HG02571 (cell line): Measurements from ENCODE around the gene KDM4F.
A peak's percentile ranks its signal among the peaks of the same experiment; 100 is the strongest.
"Not testable (repeated sequence)": the region's sequence is repeated elsewhere in the genome, so short reads cannot be mapped to it uniquely, and the experiment has no call there.

ENCODE experiments used
- ATAC-seq: cut with Tn5 transposase; IDR thresholded peaks from one replicate; pipeline ENCODE4 v1.9.1; 2021; ENCODE audit warnings: mild to moderate bottlenecking, moderate library complexity; ENCODE audit not compliant: unreplicated experiment

The KDM4F gene

DNA sequence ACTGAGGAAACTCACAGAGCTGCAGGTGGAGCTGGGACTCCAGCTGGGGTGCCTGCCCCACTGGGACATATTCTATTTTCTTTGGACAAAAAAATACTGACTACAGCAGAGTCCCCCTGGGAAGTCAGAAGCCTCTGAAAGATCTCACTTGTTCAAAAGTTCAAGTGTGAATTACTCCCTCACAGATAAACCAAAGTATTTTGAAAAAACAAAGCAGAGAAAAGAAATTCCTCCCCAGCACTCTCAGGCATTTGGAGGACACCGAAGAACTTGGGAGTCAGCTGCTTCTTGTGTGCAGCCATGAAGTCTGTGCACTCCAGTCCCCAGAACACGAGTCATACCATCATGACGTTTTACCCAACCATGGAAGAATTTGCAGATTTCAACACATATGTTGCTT is at the start of gene KDM4F:
Gene KDM4F, plus strand, starts transcription at position 301 of the 400 bp plus-strand sequence.
- ATAC-seq = not testable (repeated sequence)

DNA sequence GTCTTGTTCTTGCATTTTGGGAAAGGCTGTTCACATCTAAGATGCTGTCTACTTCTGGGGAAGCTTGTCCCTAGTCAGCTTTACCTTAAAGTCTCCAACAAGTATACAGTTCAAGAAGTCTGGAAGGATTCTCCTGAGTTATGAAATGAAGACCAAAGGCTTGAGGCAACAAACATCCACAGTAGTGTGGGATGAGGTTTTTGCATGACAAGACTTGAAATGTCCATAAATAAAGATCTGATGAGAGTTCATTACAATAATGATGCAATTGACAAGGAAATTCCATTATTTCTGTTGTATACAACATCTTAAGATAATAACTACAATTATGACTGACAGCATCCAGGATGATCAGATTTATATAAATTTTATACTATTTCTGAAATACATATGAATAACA is 45.5 kb upstream of the KDM4F start:
- no peak for ATAC-seq

DNA sequence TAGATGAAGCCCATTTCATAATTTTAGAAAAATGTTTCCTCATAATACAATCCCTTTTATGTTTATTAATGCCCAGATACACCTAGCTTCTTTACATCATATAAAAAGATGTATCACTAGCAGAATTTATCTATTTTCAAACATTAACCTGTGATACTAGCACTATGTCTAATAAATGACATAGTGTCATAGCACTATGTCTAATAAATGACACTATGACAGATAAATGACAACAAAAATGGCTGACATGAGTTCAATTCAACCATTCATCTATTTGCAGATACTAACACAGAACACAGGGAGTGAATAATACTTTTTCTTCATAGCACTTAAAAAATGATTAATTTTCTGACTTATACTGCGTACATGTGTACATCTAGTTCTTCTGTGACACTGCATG is 43.6 kb upstream of the KDM4F start:
- no peak for ATAC-seq

DNA sequence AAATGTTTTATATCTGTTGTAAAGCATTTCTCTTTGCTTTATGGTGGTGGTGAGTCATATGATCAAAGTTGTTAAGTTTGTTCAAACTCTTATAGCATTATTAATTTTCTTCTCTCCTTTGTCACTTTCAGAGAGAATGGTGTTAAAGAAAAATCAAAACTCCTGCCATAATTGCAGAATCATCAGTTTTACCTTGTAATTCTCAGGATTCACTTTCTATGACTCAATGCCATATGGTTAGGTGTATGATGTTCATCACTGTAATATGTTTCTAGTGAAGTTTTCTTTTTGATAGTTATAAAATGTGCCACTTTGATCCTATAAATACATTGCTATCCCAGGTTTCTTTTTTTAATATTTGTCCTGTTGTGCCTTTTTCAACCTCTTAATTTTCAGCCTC is 37.8 kb upstream of the KDM4F start:
- ATAC-seq = no peak

DNA sequence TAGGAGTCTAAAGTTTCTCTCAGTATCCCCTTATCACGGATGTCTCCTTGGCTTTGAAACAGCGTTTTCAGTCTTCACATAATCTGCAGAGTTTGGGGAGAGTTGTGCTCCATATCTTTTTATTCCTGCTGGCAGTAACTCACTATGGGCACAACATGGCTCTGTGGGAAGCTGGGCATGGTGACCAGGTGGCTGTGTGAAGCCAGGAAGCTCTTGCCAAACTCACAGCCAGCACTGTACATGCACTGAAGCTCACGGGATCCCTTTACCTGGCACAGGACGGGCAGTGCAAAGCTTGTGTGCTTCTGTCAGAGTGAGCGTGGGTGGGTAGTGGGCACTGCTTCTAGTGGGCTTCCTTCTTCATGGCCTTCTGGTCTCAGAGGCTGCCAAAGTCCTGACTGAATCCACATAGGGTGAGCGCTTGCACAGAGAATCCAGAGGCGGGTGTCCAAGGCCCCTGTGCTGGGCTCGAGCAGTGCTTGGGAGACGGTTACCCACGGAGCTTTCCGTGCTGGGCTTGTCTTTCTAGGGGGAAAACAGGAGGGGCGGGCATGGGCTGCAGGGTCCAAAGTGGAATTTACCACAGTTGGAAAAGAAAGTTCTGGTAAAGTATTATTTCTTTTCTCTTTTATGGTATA is 34.9 kb upstream of the KDM4F start:
- no peak for ATAC-seq

DNA sequence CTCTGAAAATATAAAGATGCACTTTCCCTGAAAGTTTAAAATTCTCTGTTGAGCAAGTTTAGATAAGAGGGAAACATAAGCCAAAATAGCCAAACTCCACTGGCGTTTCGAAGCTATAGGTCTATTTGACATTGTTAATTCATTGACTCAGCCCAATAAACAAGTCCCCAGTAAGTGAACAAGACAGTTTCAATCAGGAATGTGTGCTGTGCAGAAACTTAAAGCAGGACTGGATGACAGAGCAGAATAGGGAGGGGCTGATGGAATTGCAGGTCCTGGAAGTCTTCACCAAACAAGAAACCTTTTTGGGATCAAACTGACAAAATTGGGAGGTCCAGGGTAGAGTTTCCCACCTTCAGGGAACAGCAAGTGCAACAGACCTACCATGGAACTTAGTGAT is 33.1 kb upstream of the KDM4F start:
- ATAC-seq = no peak

DNA sequence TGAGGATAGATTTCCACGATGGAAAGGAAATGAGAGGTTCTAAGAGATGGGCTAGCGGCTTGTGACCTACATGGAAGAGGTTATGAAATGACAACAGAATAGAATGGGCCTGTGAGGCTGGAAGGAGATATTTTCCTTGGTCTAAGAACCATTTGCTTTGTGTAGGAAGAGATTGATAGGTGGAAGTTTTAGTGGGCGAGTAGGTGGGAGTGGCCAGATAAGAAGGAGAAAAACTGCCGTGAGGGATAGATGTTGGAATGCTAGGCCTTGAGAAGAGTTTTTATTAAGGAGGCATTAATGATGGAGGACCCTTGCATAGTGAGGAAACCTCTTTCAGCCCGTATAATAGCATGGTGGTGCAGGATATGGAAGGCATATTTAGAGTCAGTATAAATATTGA is 27.8 kb upstream of the KDM4F start:
- ATAC-seq = not testable (repeated sequence)

DNA sequence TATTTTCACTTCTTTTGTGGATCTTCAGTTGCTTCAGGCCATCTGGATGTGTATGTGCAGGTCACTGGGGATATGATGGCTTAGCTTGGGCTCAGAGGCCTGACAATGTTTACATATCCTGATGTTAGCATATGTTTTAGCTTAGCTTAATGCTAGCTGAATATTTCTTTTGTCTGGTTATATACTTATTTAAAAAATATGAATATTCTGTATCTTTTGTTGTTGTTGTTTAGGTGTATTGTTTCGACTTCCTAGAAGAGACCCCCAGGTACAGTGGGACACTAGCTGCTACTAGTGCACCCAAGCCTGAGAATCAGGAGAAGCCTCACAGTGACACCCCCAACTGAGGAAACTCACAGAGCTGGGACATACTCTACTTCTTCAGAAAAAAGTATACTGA is 24.3 kb upstream of the KDM4F start, which contains the start of gene KDM4E:
Gene KDM4E, plus strand, starts transcription at position 301 of the 400 bp plus-strand sequence. CDS start 300 bp downstream, outside the sequence.
- no peak for ATAC-seq

DNA sequence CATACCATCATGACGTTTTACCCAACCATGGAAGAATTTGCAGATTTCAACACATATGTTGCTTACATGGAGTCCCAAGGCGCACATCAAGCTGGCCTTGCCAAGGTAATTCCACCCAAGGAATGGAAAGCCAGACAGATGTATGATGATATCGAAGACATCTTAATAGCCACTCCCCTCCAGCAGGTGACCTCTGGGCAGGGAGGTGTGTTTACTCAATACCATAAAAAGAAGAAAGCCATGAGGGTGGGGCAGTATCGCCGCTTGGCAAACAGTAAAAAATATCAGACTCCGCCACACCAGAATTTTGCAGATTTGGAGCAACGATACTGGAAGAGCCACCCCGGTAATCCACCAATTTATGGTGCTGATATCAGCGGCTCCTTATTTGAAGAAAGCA is 23.6 kb upstream of the KDM4F start:
- ATAC-seq = not testable (repeated sequence)

DNA sequence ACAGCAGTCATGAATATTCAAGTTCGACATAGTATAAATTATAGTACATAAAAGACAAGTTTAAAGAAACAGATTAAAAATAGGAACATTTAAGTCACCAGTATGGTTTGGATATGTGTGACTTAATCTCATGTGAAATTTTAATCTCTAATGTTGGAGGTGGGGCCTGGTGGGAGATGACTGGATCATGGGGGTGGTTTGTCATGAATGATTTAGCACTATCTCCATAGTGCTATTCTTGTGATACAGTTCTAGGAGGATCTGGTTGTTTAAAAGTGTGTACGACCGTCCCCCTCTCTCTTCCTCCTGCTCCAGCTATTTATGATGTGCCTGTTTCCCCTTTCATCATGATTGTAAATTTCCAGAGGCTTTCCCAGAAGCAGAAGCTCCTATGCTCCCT is 20.9 kb upstream of the KDM4F start:
- no peak for ATAC-seq

DNA sequence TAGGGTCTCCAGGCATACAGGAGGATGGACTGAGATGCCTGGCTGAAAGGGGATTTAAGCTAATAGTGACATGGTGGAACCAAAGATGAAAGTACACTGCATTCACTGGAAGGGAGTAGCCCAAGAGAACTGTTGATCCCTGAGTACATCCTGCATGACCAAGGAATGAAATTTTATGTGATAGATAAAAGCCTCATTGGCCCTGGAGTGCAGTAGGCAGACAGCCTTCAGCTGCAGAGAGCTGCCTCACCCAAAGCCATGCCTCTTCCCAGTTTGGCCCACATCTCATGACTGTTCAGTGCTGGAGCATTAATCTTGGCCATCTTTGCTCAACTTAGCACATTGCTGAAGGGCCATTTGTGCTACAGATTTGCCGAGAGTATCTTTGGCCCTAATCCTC is 16.2 kb upstream of the KDM4F start:
- no peak for ATAC-seq

DNA sequence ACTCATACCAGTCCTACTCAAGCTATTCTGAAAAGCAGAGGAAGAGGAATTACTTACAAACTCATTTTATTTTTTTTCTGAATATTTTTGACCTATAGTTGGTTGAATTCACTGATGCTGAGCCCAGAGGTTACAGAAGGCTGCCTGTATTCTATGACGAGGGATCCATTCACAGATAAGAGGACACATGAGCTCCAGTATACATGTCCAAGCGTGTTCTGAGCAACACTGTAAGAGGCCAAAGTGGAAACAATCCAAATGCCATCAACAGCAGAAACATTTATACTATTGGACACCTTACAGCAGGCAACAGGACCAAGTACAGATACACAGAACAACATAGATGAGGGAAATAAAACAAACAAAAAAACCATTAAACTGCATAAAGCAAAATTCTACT is 13.9 kb upstream of the KDM4F start:
- no peak for ATAC-seq

DNA sequence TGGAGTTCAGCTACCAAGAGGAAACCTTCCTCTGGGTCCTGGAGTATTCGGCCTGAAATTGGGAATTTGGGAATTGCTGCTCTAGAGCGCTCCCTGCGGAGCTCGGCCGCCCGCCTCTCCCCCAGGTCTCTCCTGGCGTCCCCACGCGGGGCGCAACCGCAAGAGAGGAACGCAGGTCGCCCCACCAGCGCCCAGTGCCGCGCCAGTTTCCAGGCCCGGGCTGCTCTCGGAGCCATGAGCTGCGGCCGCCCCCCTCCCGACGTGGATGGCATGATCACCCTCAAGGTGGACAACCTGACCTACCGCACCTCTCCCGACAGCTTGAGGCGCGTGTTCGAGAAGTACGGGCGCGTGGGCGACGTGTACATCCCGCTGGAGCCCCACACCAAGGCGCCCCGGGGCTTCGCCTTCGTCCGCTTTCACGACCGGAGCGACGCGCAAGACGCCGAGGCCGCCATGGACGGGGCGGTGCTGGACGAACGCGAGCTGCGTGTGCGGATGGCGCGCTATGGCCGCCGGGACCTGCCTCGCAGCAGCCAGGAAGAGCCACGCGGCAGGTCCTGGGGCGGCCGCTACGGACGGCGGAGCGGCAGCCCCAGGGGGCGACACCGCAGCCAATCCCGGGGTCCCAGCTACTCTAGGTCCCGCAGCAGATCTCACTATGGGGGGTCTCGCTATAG is 11.7 kb upstream of the KDM4F start:
- ATAC-seq = not testable (repeated sequence)

DNA sequence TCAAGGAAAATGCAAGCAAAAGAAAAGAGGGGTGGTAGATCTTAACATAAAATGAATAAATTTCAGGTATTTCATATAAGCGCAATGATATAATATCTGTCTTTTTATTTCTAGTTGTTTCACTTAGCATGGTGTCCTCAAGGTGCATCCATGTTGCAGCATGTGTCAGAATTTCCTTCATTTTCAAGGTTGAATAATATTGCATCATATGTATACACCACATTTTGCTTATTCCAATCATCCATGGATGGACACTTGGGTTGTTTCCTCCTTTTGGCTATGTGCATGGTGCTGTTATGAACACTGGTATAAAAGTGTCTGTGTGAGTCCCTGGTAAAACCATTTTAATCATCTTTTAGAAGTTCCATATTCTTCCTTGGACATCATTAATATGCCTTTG is 7.0 kb upstream of the KDM4F start:
- no peak for ATAC-seq

DNA sequence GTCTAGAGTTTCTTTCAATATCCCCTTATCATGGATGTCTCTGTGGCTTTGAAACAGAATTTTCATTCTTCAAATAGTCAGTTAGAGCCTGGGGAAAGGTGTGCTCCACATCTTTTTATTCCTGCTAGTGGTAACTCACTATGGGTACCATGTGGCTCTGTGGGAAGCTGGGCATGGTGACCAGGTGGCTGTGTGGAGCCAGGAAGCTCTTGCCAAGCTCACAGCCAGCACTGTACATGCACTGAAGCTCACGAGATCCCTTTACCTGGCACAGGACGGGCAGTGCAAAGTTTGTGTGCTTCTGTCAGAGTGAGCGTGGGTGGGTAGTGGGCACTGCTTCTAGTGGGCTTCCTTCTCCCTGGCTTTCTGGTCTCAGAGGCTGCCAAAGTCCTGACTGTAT is 6.3 kb upstream of the KDM4F start:
- no peak for ATAC-seq

DNA sequence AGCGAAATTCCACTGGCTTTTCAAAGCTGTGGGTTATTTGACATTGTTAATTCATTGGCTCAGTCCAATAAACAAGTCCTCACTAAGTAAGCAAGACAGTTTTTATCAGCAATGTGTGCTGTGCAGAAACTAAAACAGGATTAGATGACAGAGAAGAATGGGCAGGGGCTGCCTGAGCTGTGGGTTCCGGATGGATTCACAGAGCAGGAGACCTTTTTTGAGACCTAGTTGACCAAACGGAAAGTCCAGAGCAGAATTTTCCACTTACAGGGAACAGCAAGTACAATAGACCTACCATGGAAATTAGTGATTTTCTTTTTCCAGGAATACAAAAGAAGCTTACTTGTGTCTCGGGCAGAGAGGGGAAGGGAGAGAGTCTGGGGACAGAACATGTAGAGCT is 5.2 kb upstream of the KDM4F start:
- no peak for ATAC-seq

DNA sequence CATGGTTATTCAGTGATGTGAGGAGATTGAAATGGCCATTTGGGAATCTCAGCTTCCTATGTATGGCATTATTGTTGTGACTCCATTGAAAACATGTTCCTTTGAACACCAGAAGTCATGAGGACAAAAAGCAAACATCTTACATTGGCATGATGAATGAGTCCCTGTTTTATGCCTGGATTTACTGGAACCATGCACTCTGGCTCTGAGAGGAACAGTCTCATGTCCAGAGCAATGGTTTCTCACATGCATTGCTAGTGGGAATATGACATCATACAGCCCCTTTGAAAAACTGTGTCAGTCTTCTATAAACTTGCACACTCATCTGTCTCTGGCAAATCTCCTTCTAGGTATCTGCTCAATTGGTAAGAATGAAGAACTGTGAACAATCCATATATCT is 3.4 kb upstream of the KDM4F start:
- no peak for ATAC-seq

DNA sequence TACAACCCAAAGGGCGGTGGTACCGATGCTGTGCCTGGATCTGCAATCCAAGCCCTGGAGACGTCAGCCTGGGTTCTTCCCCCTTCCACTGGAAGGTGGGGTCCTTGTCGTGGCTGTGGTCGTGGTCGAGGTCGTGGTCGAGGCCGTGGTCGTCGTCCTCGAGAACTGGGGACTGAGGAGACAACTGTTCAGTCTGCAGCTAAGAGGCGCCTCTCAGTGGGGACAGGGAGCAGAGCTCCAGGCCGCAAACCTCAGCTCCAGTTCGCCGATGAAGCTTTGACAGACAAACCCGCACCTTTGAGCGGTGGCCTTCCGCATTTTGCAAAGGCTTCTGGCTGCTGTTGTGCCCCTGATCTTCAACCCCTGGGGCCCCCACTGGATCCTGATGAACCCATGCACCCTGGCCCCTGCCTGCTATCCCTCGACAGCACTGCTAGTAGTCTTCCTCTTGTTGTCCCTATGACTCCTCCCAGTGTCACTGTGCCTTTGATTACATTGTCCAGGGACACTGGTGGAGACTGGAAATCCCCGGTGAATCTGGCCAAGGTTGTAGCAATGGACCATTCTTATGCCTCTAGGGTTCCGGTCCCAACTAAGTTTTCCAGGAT is 1.5 kb downstream of the KDM4F start:
- ATAC-seq = no peak

DNA sequence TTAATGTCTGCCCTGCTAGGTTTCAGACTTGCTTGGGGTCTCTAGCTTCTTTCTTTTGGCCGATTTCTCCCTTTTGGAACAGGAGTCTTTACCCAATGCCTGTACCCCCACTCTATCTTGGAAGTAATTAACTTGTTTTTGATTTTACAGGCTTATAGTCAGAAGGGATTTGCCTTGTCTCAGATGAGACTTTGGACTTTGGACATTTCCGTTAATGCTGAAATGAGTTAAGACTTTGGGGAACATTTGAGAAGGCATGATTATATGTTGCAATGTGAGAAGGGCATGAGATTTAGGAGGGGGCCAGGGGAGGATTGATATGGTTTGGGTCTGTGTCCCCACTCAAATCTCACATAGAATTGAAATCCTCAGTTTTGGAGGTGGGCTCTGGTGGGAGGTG is 5.1 kb downstream of the KDM4F start:
- no peak for ATAC-seq

DNA sequence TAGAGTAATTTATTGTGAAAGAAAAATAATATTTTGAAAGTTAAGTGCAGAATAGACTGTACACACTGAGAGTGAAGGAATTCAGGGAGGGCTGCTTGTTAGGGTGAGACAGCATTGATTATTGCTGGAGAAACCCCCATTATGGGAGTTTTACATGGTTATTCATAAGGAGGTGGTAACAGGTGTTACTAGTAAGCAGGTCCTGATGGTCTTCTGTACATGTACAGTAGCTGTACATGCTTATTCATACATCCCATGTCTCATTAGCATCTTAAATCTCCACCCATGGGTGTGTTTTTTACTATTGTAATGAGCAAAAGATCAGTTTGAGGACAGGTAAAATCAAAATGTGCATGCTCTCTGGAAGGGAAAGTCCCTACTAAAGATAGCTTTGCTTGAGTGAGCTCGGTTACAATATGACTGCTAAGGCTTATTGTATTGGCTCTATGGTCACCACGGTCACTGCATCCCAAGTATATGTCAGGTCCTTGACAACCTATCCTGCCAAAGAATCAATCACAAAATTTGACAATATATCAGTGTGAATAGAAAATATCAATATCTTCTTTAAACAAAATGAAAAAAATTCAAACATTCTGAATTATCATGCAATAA is 6.2 kb downstream of the KDM4F start:
- peak; percentile 96 for ATAC-seq

DNA sequence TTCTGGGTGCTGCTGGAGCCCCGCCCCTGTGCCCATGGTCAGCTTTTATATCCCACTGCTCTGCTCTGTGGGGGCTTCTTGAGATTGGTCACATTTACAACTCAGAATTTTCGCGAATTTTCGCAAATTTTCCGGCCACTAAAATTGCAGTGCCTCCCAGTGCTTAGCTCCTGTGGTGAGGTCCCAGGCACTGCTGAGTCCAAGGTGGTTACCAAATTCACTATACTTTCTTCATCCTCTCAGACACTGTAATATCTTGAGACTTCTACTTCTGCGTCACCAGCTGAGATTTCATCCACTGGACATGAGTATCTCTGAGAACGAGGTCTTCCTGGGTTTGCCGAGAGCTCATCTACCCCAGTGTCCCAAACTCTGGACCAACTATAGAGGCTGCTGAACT is 8.7 kb downstream of the KDM4F start:
- no peak for ATAC-seq

DNA sequence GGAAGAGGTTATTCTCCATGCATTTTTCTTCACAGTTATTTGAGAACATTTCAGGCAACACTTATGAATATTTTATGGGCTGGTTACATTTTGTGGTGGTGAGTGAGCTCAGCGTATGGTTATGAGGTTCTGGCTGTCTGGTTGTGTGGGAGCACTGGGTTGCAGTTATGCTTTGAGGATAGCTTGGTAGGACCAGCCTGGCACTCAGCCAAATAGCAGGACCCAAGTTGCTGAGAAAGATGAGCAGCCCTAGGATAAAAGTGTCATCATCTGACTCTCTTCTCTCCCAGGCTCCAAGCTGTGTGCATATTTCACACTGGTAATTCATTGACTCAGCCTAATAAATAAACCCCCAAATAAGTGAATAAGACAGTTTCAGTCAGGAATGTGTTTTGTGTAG is 9.4 kb downstream of the KDM4F start:
- no peak for ATAC-seq
